Testis (tissue), 3 donors: ENCODE results near the gene ARV1. TPM values are rescaled to one million over a fixed set of nuclear protein-coding genes. Genes with fewer than 3 reads are reported as not detected.

ENCODE experiments used
- DNase-seq: peaks from one replicate; pipeline ENCODE4 v3.0.0-alpha.2; 2019
- H3K27ac ChIP-seq, 2 donors: fragments of 200-600 bp; sonication (generic); one replicate each; pipeline ENCODE4 v1.5.1; 2019
- H3K27me3 ChIP-seq: fragments of 200-600 bp; sonication (generic); one replicate; pipeline ENCODE4 v1.5.1; 2019
- H3K36me3 ChIP-seq: fragments of 200-600 bp; sonication (generic); one replicate; pipeline ENCODE4 v1.5.1; 2017; ENCODE audit warnings: low read depth; ENCODE audit errors: missing control alignments
- H3K4me1 ChIP-seq: fragments of 200-600 bp; sonication (generic); one replicate; pipeline ENCODE4 v1.5.1; 2019
- H3K4me3 ChIP-seq, 2 donors: fragments of 200-600 bp; sonication (generic); one replicate each; pipeline ENCODE4 v1.5.1; 2017 to 2019
- H3K9me3 ChIP-seq: fragments of 200-600 bp; sonication (generic); one replicate; pipeline ENCODE4 v1.5.1; 2017
- POLR2A ChIP-seq: fragments of 450-650 bp; IDR thresholded peaks from one replicate; pipeline ENCODE4 v1.6.1; 2017; ENCODE audit warnings: antibody characterized with exemption, mild to moderate bottlenecking, moderate library complexity
- WGBS, 2 donors: methylation state at CpG; one replicate each; pipeline ENCODE4 v1.1.5; 2018; 5-methylcytosine and 5-hydroxymethylcytosine counted together
- intact Hi-C: fragments of 100-400 bp; cut with DNase I; formaldehyde crosslinking; loops from one replicate; pipeline ENCODE4 v1.15.1; 2023; ENCODE audit warnings: low total_unique reads
- microRNA counts, 2 donors: library from miRNA; unstranded; fragments of <30 nt; microRNA quantifications; one replicate each; lab custom pipeline; 2016
- polyA plus RNA-seq: library from polyadenylated mRNA; stranded (reverse); fragments of 350-450 nt; fragmentation: Illumina TruSeq; extraction: RNeasy Lipid Tissue Mini Kit (QIAGEN cat#74804); gene quantifications from one replicate; pipeline ENCODE4 v1.2.3, GENCODE V29; 2014; ENCODE audit warnings: low read depth, low replicate concordance; ENCODE audit not compliant: insufficient read depth
- total RNA-seq, 2 donors: library from RNA; depleted of rRNA; stranded (reverse); fragments of >200 nt; gene quantifications; one replicate each; pipeline ENCODE4 v1.2.3, GENCODE V29; 2016
- TF ChIP-seq, protein P1 (sequence below), 3 experiments: fragments of 450-650 bp in 2 of 3; fragments of 200-600 bp in 1 of 3; sonication (generic) in 1 of 3; IDR thresholded peaks; one replicate each; pipeline ENCODE4 v1.5.1; 2016 to 2019; ENCODE audit warnings: antibody characterized with exemption in 3 of 3, mild to moderate bottlenecking in 2 of 3, moderate library complexity in 1 of 3

ARV1 gene
- total and polyA plus RNA-seq, 3 donors from 2014 or later = 35.4 to 71.7 (median 40.7) TPM

DNA sequence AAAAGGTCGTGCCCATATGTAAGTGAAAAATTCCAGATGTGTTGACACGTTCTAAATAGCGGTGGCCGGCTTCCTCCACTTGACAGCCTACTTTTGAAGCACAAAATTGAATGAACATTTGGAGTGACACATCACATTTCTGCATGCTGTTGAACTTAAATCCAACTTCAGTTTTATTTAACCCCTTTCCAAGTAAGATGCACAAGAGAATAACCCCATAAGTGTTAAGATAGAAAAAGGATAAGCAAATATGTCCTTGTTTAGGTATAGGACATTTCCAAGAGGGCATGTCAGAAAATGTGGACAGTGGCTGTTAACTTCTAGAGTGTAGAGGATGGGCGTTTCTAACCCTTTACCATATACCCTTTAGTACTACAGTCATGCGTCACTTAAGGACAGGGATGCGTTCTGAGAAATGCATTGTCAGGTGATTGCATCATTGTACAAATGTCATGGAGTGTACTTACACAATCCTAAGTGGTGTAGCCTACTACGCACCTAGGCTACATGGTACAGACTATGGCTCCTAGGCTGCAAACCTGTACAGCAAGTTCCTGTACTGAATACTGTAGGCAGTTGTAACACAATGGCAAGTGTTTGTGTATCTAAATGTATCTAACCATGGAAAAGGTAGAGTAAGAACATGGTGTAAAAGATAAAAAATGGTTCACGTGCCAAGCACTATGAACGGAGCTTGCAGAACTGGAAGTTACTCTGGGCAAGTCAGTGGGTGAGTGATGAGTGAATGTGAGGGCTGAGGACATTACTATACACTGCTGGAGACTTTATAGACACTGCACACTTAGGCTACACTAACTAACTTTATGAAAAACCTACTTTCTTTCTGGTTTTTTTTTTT is 70.5 kb downstream of the ARV1 start:
- WGBS, 2 donors = 68 to 78% methylated on average over 10 of the region's 10 CpGs

More for the DNA sequence above, 70.5 kb downstream of the ARV1 start:
- H3K4me1 ChIP-seq = peaks cover 7% of the 10 kb centered on the region
- DNase-seq = no peak
- no peaks in the 10 kb centered on the region for H3K9me3 ChIP-seq
- H3K27ac ChIP-seq = no peak overlapping the region
- intact Hi-C loops = no loop called here
- H3K36me3 ChIP-seq = no peaks in the 10 kb centered on the region
- no peaks in the 10 kb centered on the region for H3K27me3 ChIP-seq
- TF ChIP-seq, protein P1, sequence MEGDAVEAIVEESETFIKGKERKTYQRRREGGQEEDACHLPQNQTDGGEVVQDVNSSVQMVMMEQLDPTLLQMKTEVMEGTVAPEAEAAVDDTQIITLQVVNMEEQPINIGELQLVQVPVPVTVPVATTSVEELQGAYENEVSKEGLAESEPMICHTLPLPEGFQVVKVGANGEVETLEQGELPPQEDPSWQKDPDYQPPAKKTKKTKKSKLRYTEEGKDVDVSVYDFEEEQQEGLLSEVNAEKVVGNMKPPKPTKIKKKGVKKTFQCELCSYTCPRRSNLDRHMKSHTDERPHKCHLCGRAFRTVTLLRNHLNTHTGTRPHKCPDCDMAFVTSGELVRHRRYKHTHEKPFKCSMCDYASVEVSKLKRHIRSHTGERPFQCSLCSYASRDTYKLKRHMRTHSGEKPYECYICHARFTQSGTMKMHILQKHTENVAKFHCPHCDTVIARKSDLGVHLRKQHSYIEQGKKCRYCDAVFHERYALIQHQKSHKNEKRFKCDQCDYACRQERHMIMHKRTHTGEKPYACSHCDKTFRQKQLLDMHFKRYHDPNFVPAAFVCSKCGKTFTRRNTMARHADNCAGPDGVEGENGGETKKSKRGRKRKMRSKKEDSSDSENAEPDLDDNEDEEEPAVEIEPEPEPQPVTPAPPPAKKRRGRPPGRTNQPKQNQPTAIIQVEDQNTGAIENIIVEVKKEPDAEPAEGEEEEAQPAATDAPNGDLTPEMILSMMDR (IDR thresholded peaks at IDR 0.05) = no peak
- no peak for TF ChIP-seq POLR2A
- no peak overlapping the region for H3K4me3 ChIP-seq

MicroRNAs encoded within 50 kb of the gene (microRNA counts, 767-probe panel; counts per million panel counts)
- microRNA hsa-miR-1182 (lab: Ali Mortazavi, UCI) = 0 to 152 counts per million in 2 donors

Other genes starting within 250 kb of the ARV1 start
- gene CAPN9, start 231.7 kb upstream of the ARV1 start, total RNA-seq = under 1 TPM; 0.16 to 0.25 TPM
- 0.34 TPM for gene CAPN9, start 231.7 kb upstream of the ARV1 start, polyA plus RNA-seq
- 10 to 100 TPM; 14.6 to 26.6 TPM for gene C1orf198, start 110.6 kb upstream of the ARV1 start, total RNA-seq
- gene C1orf198, start 110.6 kb upstream of the ARV1 start, polyA plus RNA-seq = 20.2 TPM
- 10 to 100 TPM; 10.2 to 18.5 TPM for gene TTC13, start 233 bp upstream of the ARV1 start, total RNA-seq
- gene TTC13, start 233 bp upstream of the ARV1 start, polyA plus RNA-seq = 7.5 TPM
- 10 to 100 TPM in 1 of 2 donors, 1 to 10 TPM in 1; 8.4 to 11.3 TPM for gene FAM89A, start 61.2 kb downstream of the ARV1 start, total RNA-seq
- gene FAM89A, start 61.2 kb downstream of the ARV1 start, polyA plus RNA-seq = 5.6 TPM
- gene TRIM67, start 183.0 kb downstream of the ARV1 start, total RNA-seq = under 1 TPM; 0.19 to 0.24 TPM
- gene TRIM67, start 183.0 kb downstream of the ARV1 start, polyA plus RNA-seq = 0.26 TPM